ENCODE data around the gene PRKCSH.

Gene PRKCSH

DNA sequence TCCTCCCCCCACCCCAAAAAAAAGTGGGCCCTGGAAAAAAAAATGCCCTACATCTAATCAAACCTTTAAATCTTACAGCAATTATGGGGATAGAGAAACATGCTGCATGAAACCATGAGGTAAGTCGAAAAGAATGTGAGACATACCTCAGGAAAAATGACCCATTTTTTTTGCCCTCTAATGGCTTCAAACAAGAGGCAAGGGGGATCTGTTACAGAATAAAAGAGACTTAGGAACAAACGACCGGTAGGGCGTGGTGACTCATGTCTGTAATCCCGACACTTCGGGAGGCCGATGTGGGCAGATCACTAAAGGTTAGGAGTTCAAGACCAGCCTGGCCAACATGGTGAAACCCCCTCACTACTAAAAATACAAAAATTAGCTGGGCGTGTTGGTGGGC, 24.8 kb upstream of the PRKCSH start:
- Histone ChIP-seq H3K4me1 (ENCODE audit: control insufficient read depth, insufficient read depth, low read length) (no peaks in the 10 kb centered on the region), H3K36me3 (ENCODE audit: control insufficient read depth in 2 of 2, insufficient read depth in 1 of 2, low read length in 2 of 2) (no peaks in the 10 kb centered on the region), H3K27ac (ENCODE audit: extremely low read depth, low read depth, low read length) (no peak overlapping the region), H3K9me3 (ENCODE audit: control insufficient read depth, insufficient read depth, low read depth, low read length) (no peaks in the 10 kb centered on the region), H3K4me3 (ENCODE audit: low read depth, low read length) (no peak overlapping the region)
- POLR2A ChIA-PET: no interaction called here
- CTCF ChIA-PET: interaction anchor here (1.6 kb wide), 1 partner anchor 9 kb away, joined by 3 read pairs; no protein-coding TSS in a partner anchor
- TF ChIP-seq, protein P1, sequence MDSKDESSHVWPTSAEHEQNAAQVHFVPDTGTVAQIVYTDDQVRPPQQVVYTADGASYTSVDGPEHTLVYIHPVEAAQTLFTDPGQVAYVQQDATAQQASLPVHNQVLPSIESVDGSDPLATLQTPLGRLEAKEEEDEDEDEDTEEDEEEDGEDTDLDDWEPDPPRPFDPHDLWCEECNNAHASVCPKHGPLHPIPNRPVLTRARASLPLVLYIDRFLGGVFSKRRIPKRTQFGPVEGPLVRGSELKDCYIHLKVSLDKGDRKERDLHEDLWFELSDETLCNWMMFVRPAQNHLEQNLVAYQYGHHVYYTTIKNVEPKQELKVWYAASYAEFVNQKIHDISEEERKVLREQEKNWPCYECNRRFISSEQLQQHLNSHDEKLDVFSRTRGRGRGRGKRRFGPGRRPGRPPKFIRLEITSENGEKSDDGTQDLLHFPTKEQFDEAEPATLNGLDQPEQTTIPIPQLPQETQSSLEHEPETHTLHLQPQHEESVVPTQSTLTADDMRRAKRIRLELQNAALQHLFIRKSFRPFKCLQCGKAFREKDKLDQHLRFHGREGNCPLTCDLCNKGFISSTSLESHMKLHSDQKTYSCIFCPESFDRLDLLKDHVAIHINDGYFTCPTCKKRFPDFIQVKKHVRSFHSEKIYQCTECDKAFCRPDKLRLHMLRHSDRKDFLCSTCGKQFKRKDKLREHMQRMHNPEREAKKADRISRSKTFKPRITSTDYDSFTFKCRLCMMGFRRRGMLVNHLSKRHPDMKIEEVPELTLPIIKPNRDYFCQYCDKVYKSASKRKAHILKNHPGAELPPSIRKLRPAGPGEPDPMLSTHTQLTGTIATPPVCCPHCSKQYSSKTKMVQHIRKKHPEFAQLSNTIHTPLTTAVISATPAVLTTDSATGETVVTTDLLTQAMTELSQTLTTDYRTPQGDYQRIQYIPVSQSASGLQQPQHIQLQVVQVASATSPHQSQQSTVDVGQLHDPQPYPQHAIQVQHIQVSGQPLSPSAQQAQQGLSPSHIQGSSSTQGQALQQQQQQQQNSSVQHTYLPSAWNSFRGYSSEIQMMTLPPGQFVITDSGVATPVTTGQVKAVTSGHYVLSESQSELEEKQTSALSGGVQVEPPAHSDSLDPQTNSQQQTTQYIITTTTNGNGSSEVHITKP (tag by site-specific recombination; IDR thresholded peaks at IDR 0.05): peak; percentile 53
- TF ChIP-seq ZNF366 (tag by site-specific recombination; conservative IDR thresholded peaks at IDR 0.05): 0 out of 2 replicates have a peak, but pooled peaks have one; percentile 42
- TF ChIP-seq GLIS1 (tag by site-specific recombination; IDR thresholded peaks at IDR 0.05): peak; percentile 48; the same call in 1 of the 2 replicates
- TF ChIP-seq ZFP41 (tag by site-specific recombination; IDR thresholded peaks at IDR 0.05; ENCODE audit: borderline replicate concordance): no peak
- peak; percentile 55; the same call in 1 of the 2 replicates for TF ChIP-seq MZF1 (tag by site-specific recombination; IDR thresholded peaks at IDR 0.05; ENCODE audit: borderline replicate concordance)
- TF ChIP-seq ZNF37A (tag by site-specific recombination; IDR thresholded peaks at IDR 0.05): no peak
- TF ChIP-seq, protein P2, sequence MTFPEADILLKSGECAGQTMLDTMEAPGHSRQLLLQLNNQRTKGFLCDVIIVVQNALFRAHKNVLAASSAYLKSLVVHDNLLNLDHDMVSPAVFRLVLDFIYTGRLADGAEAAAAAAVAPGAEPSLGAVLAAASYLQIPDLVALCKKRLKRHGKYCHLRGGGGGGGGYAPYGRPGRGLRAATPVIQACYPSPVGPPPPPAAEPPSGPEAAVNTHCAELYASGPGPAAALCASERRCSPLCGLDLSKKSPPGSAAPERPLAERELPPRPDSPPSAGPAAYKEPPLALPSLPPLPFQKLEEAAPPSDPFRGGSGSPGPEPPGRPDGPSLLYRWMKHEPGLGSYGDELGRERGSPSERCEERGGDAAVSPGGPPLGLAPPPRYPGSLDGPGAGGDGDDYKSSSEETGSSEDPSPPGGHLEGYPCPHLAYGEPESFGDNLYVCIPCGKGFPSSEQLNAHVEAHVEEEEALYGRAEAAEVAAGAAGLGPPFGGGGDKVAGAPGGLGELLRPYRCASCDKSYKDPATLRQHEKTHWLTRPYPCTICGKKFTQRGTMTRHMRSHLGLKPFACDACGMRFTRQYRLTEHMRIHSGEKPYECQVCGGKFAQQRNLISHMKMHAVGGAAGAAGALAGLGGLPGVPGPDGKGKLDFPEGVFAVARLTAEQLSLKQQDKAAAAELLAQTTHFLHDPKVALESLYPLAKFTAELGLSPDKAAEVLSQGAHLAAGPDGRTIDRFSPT (tag by site-specific recombination; IDR thresholded peaks at IDR 0.05): peak; percentile 74
- no peak for TF ChIP-seq ZNF596 (tag by site-specific recombination; IDR thresholded peaks at IDR 0.05)
- TF ChIP-seq, protein P3, sequence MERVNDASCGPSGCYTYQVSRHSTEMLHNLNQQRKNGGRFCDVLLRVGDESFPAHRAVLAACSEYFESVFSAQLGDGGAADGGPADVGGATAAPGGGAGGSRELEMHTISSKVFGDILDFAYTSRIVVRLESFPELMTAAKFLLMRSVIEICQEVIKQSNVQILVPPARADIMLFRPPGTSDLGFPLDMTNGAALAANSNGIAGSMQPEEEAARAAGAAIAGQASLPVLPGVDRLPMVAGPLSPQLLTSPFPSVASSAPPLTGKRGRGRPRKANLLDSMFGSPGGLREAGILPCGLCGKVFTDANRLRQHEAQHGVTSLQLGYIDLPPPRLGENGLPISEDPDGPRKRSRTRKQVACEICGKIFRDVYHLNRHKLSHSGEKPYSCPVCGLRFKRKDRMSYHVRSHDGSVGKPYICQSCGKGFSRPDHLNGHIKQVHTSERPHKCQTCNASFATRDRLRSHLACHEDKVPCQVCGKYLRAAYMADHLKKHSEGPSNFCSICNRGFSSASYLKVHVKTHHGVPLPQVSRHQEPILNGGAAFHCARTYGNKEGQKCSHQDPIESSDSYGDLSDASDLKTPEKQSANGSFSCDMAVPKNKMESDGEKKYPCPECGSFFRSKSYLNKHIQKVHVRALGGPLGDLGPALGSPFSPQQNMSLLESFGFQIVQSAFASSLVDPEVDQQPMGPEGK (tag by site-specific recombination; IDR thresholded peaks at IDR 0.05): peak; percentile 44; the same call in 1 of the 2 replicates
- TF ChIP-seq, protein P4, sequence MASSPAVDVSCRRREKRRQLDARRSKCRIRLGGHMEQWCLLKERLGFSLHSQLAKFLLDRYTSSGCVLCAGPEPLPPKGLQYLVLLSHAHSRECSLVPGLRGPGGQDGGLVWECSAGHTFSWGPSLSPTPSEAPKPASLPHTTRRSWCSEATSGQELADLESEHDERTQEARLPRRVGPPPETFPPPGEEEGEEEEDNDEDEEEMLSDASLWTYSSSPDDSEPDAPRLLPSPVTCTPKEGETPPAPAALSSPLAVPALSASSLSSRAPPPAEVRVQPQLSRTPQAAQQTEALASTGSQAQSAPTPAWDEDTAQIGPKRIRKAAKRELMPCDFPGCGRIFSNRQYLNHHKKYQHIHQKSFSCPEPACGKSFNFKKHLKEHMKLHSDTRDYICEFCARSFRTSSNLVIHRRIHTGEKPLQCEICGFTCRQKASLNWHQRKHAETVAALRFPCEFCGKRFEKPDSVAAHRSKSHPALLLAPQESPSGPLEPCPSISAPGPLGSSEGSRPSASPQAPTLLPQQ (tag by site-specific recombination; IDR thresholded peaks at IDR 0.05): peak; percentile 49
- TF ChIP-seq, protein P5, sequence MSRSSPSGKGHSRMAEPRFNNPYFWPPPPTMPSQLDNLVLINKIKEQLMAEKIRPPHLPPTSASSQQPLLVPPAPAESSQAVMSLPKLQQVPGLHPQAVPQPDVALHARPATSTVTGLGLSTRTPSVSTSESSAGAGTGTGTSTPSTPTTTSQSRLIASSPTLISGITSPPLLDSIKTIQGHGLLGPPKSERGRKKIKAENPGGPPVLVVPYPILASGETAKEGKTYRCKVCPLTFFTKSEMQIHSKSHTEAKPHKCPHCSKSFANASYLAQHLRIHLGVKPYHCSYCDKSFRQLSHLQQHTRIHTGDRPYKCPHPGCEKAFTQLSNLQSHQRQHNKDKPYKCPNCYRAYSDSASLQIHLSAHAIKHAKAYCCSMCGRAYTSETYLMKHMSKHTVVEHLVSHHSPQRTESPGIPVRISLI (tag by site-specific recombination; IDR thresholded peaks at IDR 0.05): peak; percentile 87
- TF ChIP-seq, protein P6, sequence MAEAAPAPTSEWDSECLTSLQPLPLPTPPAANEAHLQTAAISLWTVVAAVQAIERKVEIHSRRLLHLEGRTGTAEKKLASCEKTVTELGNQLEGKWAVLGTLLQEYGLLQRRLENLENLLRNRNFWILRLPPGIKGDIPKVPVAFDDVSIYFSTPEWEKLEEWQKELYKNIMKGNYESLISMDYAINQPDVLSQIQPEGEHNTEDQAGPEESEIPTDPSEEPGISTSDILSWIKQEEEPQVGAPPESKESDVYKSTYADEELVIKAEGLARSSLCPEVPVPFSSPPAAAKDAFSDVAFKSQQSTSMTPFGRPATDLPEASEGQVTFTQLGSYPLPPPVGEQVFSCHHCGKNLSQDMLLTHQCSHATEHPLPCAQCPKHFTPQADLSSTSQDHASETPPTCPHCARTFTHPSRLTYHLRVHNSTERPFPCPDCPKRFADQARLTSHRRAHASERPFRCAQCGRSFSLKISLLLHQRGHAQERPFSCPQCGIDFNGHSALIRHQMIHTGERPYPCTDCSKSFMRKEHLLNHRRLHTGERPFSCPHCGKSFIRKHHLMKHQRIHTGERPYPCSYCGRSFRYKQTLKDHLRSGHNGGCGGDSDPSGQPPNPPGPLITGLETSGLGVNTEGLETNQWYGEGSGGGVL (tag by site-specific recombination; IDR thresholded peaks at IDR 0.05): 0 out of 2 replicates have a peak, but pooled peaks have one; percentile 11
- no peak for TF ChIP-seq ZNF354C (tag by site-specific recombination; IDR thresholded peaks at IDR 0.05; ENCODE audit: borderline replicate concordance, low read depth)
- no peak for TF ChIP-seq ZBTB48 (tag by site-specific recombination; IDR thresholded peaks at IDR 0.05)
- TF ChIP-seq ZNF24 (tag by site-specific recombination; IDR thresholded peaks at IDR 0.05): 0 out of 2 replicates have a peak, but pooled peaks have one; percentile 32
- no peak for TF ChIP-seq ZNF157 (tag by site-specific recombination; IDR thresholded peaks at IDR 0.05)
- no peak for TF ChIP-seq ZBTB8A (tag by site-specific recombination; IDR thresholded peaks at IDR 0.05)
- TF ChIP-seq ZNF629 (tag by site-specific recombination; IDR thresholded peaks at IDR 0.05): peak; percentile 49; the same call in 1 of the 2 replicates
- TF ChIP-seq ZNF660 (tag by site-specific recombination; IDR thresholded peaks at IDR 0.05): 0 out of 2 replicates have a peak, but pooled peaks have one; percentile 29
- TF ChIP-seq ZNF600 (tag by site-specific recombination; IDR thresholded peaks at IDR 0.05): peak; percentile 37; the same call in 1 of the 2 replicates
- peak; percentile 25; the same call in 1 of the 2 replicates for TF ChIP-seq ZBTB21 (tag by site-specific recombination; IDR thresholded peaks at IDR 0.05)
- TF ChIP-seq, protein P7, sequence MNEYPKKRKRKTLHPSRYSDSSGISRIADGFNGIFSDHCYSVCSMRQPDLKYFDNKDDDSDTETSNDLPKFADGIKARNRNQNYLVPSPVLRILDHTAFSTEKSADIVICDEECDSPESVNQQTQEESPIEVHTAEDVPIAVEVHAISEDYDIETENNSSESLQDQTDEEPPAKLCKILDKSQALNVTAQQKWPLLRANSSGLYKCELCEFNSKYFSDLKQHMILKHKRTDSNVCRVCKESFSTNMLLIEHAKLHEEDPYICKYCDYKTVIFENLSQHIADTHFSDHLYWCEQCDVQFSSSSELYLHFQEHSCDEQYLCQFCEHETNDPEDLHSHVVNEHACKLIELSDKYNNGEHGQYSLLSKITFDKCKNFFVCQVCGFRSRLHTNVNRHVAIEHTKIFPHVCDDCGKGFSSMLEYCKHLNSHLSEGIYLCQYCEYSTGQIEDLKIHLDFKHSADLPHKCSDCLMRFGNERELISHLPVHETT (tag by site-specific recombination; IDR thresholded peaks at IDR 0.05): peak; percentile 19; the same call in 1 of the 2 replicates
- peak; percentile 48 for TF ChIP-seq ZFHX2 (tag by site-specific recombination; conservative IDR thresholded peaks at IDR 0.05)
- TF ChIP-seq ZNF302 (tag by site-specific recombination; IDR thresholded peaks at IDR 0.05; ENCODE audit: low read depth): no peak
